ENCODE measurements around the gene IL20RB.
"Not testable (repeated sequence)": the region's sequence is repeated elsewhere in the genome, so short reads cannot be mapped to it uniquely, and the experiment has no call there.

The IL20RB gene

GRCh38 chr3:137012097-137012501, 54.3 kb downstream of the IL20RB start:
- no peaks in the 10 kb centered on the region for H3K27me3 ChIP-seq (ENCODE audit: insufficient read depth, low read depth, severe bottlenecking)
- H3K4me3 ChIP-seq (ENCODE audit: low read depth, low read length): no peak overlapping the region
- no peak overlapping the region for H3K27ac ChIP-seq
- TF ChIP-seq CTCF (IDR thresholded peaks at IDR 0.05; ENCODE audit: low read depth, low read length): no peak
- no peaks in the 10 kb centered on the region for H3K9me3 ChIP-seq (ENCODE audit: severe bottlenecking)
- no peaks in the 10 kb centered on the region for H3K36me3 ChIP-seq
- DNase-seq: no peak

- TF ChIP-seq CTCF (IDR thresholded peaks at IDR 0.05; ENCODE audit: low read depth, low read length): peak; percentile 73
Observed at GRCh38 chr3:137013951-137014688, 56.3 kb downstream of the IL20RB start.

GRCh38 chr3:137017316-137017715, 59.5 kb downstream of the IL20RB start:
- not testable (repeated sequence) for DNase-seq; H3K36me3 ChIP-seq; H3K9me3 ChIP-seq (ENCODE audit: severe bottlenecking); H3K27ac ChIP-seq; H3K27me3 ChIP-seq (ENCODE audit: insufficient read depth, low read depth, severe bottlenecking); H3K4me3 ChIP-seq (ENCODE audit: low read depth, low read length)

More at GRCh38 chr3:137013951-137014688, 56.3 kb downstream of the IL20RB start:
- no peak overlapping the region for H3K27ac ChIP-seq
- no peaks in the 10 kb centered on the region for H3K36me3 ChIP-seq
- H3K27me3 ChIP-seq (ENCODE audit: insufficient read depth, low read depth, severe bottlenecking): no peaks in the 10 kb centered on the region
- peak overlapping the region; percentile 62 for H3K4me3 ChIP-seq (ENCODE audit: low read depth, low read length)
- H3K9me3 ChIP-seq (ENCODE audit: severe bottlenecking): no peaks in the 10 kb centered on the region
- peak; percentile 86 for DNase-seq

GRCh38 chr3:137020315-137020714, 62.5 kb downstream of the IL20RB start:
- H3K27ac ChIP-seq: no peak overlapping the region
- H3K36me3 ChIP-seq: no peaks in the 10 kb centered on the region
- H3K27me3 ChIP-seq (ENCODE audit: insufficient read depth, low read depth, severe bottlenecking): no peaks in the 10 kb centered on the region
- no peak for DNase-seq
- no peak overlapping the region for H3K4me3 ChIP-seq (ENCODE audit: low read depth, low read length)
- no peak for TF ChIP-seq CTCF (IDR thresholded peaks at IDR 0.05; ENCODE audit: low read depth, low read length)
- H3K9me3 ChIP-seq (ENCODE audit: severe bottlenecking): no peaks in the 10 kb centered on the region

- no peaks in the 10 kb centered on the region for H3K36me3 ChIP-seq
- no peak overlapping the region for H3K27ac ChIP-seq
- no peak overlapping the region for H3K4me3 ChIP-seq (ENCODE audit: low read depth, low read length)
- DNase-seq: no peak
- no peaks in the 10 kb centered on the region for H3K9me3 ChIP-seq (ENCODE audit: severe bottlenecking)
- TF ChIP-seq CTCF (IDR thresholded peaks at IDR 0.05; ENCODE audit: low read depth, low read length): no peak
- H3K27me3 ChIP-seq (ENCODE audit: insufficient read depth, low read depth, severe bottlenecking): no peaks in the 10 kb centered on the region
Observed at GRCh38 chr3:137020888-137021287, 63.1 kb downstream of the IL20RB start.

GRCh38 chr3:137024348-137024747, 66.6 kb downstream of the IL20RB start:
- H3K9me3 ChIP-seq (ENCODE audit: severe bottlenecking): no peaks in the 10 kb centered on the region
- H3K36me3 ChIP-seq: no peaks in the 10 kb centered on the region
- DNase-seq: no peak
- H3K4me3 ChIP-seq (ENCODE audit: low read depth, low read length): no peak overlapping the region
- no peak overlapping the region for H3K27ac ChIP-seq
- TF ChIP-seq CTCF (IDR thresholded peaks at IDR 0.05; ENCODE audit: low read depth, low read length): no peak
- no peaks in the 10 kb centered on the region for H3K27me3 ChIP-seq (ENCODE audit: insufficient read depth, low read depth, severe bottlenecking)

Data from WERI-Rb-1 (cell line).